Endothelial cell of umbilical vein (primary cell): ENCODE data around the gene CD163L1. TPM values are rescaled to one million over a fixed set of nuclear protein-coding genes. Genes with fewer than 3 reads are reported as not detected.

Experiments used
- BruUV-seq: library from RNA; stranded (reverse); fragments of 400-500 nt; replicated peaks from 2 replicates; lab custom pipeline; 2021; lab: Mats Ljungman, UMichigan
- CTCF ChIA-PET: fragments of 300-600, 350-600 bp; sonication (Branson Sonifier 250); formaldehyde crosslinking; loops from one replicate; lab custom pipeline; 2021; ENCODE audit warnings: antibody characterized with exemption, inconsistent platforms; lab: Charles Lee
- POLR2A ChIA-PET: fragments of 300-600, 350-600 bp; sonication (Branson Sonifier 250); formaldehyde crosslinking; loops from one replicate; lab custom pipeline; 2021; ENCODE audit warnings: antibody characterized with exemption, inconsistent platforms; lab: Charles Lee
- DNase-seq: peaks from one replicate; pipeline ENCODE4 v3.0.0-alpha.2; 2011; ENCODE audit warnings: low read depth, low spot score
- FAIRE-seq: peaks from 2 replicates; lab custom pipeline; 2011; peaks lifted over from hg19 to GRCh38; lab: Jason Lieb, UNC
- H2AFZ ChIP-seq: 2 replicates; pipeline ENCODE4 v1.6.0; 2012; ENCODE audit warnings: low read depth, low read length, control low read depth, inconsistent platforms
- H3K27ac ChIP-seq: 2 replicates; pipeline ENCODE4 v1.5.1; 2011; ENCODE audit warnings: low read depth, mild to moderate bottlenecking, control low read depth, low read length, moderate library complexity; ENCODE audit not compliant: insufficient read depth
- H3K27me3 ChIP-seq, 2 experiments: 2 replicates each; pipeline versions ENCODE4 v1.6.0 to v1.6.1; 2011; ENCODE audit warnings: low read length in 2 of 2, mixed read lengths in 1 of 2; ENCODE audit not compliant: control insufficient read depth in 2 of 2, insufficient read depth in 2 of 2
- H3K36me3 ChIP-seq, 2 experiments: 2 replicates in 1 of 2; 3 replicates in 1 of 2; pipeline ENCODE4 v1.5.1; 2011; ENCODE audit warnings: low read length in 2 of 2, mild to moderate bottlenecking in 1 of 2, moderate library complexity in 1 of 2; ENCODE audit not compliant: control insufficient read depth in 2 of 2, insufficient read depth in 2 of 2; ENCODE audit errors: extremely low read depth in 1 of 2
- H3K4me1 ChIP-seq: 3 replicates; pipeline ENCODE4 v1.5.1; 2011; ENCODE audit warnings: mild to moderate bottlenecking, low read length; ENCODE audit not compliant: control insufficient read depth, insufficient read depth; ENCODE audit errors: extremely low read depth
- H3K4me2 ChIP-seq: 2 replicates; pipeline ENCODE4 v1.6.1; 2011; ENCODE audit warnings: low read length, control low read depth, mixed read lengths; ENCODE audit not compliant: insufficient read depth
- H3K4me3 ChIP-seq, 3 experiments: fragments of 200-600 bp in 1 of 3; sonication (generic), shearing (Covaris generic) in 1 of 3; replicated peaks in 1 of 3; 2 replicates each; pipeline ENCODE4 v1.5.1; 2011 to 2016; ENCODE audit warnings: control low read depth in 3 of 3, low read length in 3 of 3, mild to moderate bottlenecking in 2 of 3, inconsistent platforms in 1 of 3, low read depth in 1 of 3, moderate library complexity in 1 of 3; ENCODE audit not compliant: insufficient read depth in 1 of 3
- H3K79me2 ChIP-seq: 2 replicates; pipeline ENCODE4 v1.6.0; 2012; ENCODE audit warnings: low read length, inconsistent platforms; ENCODE audit not compliant: control insufficient read depth, insufficient read depth
- H3K9ac ChIP-seq: replicated peaks from 2 replicates; pipeline ENCODE3; 2011; ENCODE audit warnings: low read length, control low read depth; ENCODE audit not compliant: insufficient read depth; ENCODE audit errors: extremely low read depth
- H3K9me1 ChIP-seq: replicated peaks from 3 replicates; pipeline ENCODE4 v1.6.0; 2011; ENCODE audit warnings: mild to moderate bottlenecking, low read length; ENCODE audit not compliant: control insufficient read depth, insufficient read depth; ENCODE audit errors: extremely low read depth
- H3K9me3 ChIP-seq: replicated peaks from 2 replicates; pipeline ENCODE4 v1.5.1; 2012; ENCODE audit warnings: low read length, inconsistent platforms; ENCODE audit not compliant: control insufficient read depth, insufficient read depth
- H4K20me1 ChIP-seq: replicated peaks from 2 replicates; pipeline ENCODE3; 2011; ENCODE audit warnings: mild to moderate bottlenecking, low read length; ENCODE audit not compliant: control insufficient read depth, insufficient read depth; ENCODE audit errors: extremely low read depth
- CTCF ChIP-seq, 2 donors: IDR thresholded peaks; 1 replicate in 1 of 2; 2 replicates in 1 of 2; pipeline ENCODE4 v1.5.1; 2011; ENCODE audit warnings: low read length in 2 of 2, mild to moderate bottlenecking in 2 of 2, moderate library complexity in 2 of 2, control low read depth in 1 of 2, inconsistent platforms in 1 of 2, low read depth in 1 of 2; ENCODE audit not compliant: insufficient read depth in 1 of 2; ENCODE audit errors: extremely low read depth in 1 of 2
- EZH2 ChIP-seq: IDR thresholded peaks from 2 replicates; pipeline ENCODE4 v1.6.1; 2012; ENCODE audit warnings: borderline replicate concordance, low read depth, mild to moderate bottlenecking, moderate library complexity, low read length, inconsistent platforms; ENCODE audit not compliant: severe bottlenecking
- POLR2AphosphoS5 ChIP-seq: IDR thresholded peaks from 2 replicates; pipeline ENCODE4 v1.6.1; 2012; ENCODE audit warnings: low read depth, mild to moderate bottlenecking, control low read depth, low read length, moderate library complexity; ENCODE audit not compliant: insufficient read depth
- dilution Hi-C: fragments of 300-500 bp; cut with MboI; formaldehyde crosslinking; loops from one replicate; pipeline ENCODE4 v1.15.0; 2019; ENCODE audit warnings: low sequenced_read_pairs; ENCODE audit not compliant: extremely low pct_ligation_motif_present
- intact Hi-C: fragments of 100-400 bp; cut with micrococcal nuclease; formaldehyde crosslinking; loops from one replicate; pipeline ENCODE4 v1.10.0; 2022
- polyA plus RNA-seq, 4 experiments: library from polyadenylated mRNA; depleted of rRNA in 3 of 4; stranded (reverse) in 3 of 4; unstranded in 1 of 4; fragments of >200 nt; gene quantifications; 2 replicates each; pipeline versions ENCODE4 v1.2.1 to v1.2.3, GENCODE V29; 2011 to 2012; ENCODE audit warnings: missing spikeins in 1 of 4
- total RNA-seq: library from RNA; stranded (reverse); gene quantifications from 2 replicates; pipeline ENCODE4 v1.2.3, GENCODE V29; 2021
- TF ChIP-seq, protein P1 (sequence below): IDR thresholded peaks from 2 replicates; pipeline ENCODE4 v1.6.1; 2011; ENCODE audit not compliant: insufficient read depth, insufficient read length

Gene CD163L1
- total and polyA plus RNA-seq, 2 donors (not counting 3 experiments of a cell fraction or from before 2014, with no cell fraction given), result 2.8 to 7.5 TPM

GRCh38 chr12:7344833-7345606 lies 98.9 kb downstream of the CD163L1 start:
- Histone ChIP-seq H3K9me3 (no peaks in the 10 kb centered on the region), H3K4me2 (no peak overlapping the region), H4K20me1 (no peaks in the 10 kb centered on the region), H3K79me2 (no peaks in the 10 kb centered on the region), H3K4me3 (no peak overlapping the region), H3K27ac (no peak overlapping the region), H3K36me3 (no peaks in the 10 kb centered on the region), H3K27me3 (no peaks in the 10 kb centered on the region), H3K9me1 (no peaks in the 10 kb centered on the region), H3K9ac (no peak overlapping the region), H2AFZ (no peak overlapping the region), H3K4me1 (peaks cover 14% of the 10 kb centered on the region)
- TF ChIP-seq, protein P1, sequence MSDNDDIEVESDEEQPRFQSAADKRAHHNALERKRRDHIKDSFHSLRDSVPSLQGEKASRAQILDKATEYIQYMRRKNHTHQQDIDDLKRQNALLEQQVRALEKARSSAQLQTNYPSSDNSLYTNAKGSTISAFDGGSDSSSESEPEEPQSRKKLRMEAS, result no peak
- TF ChIP-seq EZH2 (no peak), POLR2AphosphoS5 (no peak), CTCF (IDR thresholded peaks at IDR 0.05; ENCODE audit: extremely low read depth in 1 of 2, insufficient read depth in 1 of 2, low read depth in 1 of 2, low read length in 2 of 2) (no peak)
- CTCF ChIA-PET, result no interaction called here
- FAIRE-seq (no peak), DNase-seq (no peak)
- intact Hi-C loops, result no loop called here
- dilution Hi-C loops, result no loop called here
- POLR2A ChIA-PET, result no interaction called here
- BruUV-seq, result no TSS peak
